ENCODE data around the gene IDI1.

IDI1 gene

GRCh38 chr10:1020460-1020859 lies 28.5 kb downstream of the IDI1 start:
- Histone ChIP-seq H3K27me3 (ENCODE audit: insufficient read depth, low read depth) (no peaks in the 10 kb centered on the region), H3K4me1 (ENCODE audit: low read depth, poor library complexity, severe bottlenecking) (no peaks in the 10 kb centered on the region), H3K4me2 (no peak overlapping the region), H3K27ac (no peak overlapping the region), H3K36me3 (ENCODE audit: insufficient read depth) (peaks cover 17% of the 10 kb centered on the region; the same call in 1 of the 2 replicates), H4K20me1 (ENCODE audit: insufficient read depth) (no peaks in the 10 kb centered on the region), H3K9ac (no peak overlapping the region), H3K79me2 (ENCODE audit: insufficient read depth, low read depth) (no peaks in the 10 kb centered on the region), H2AFZ (ENCODE audit: low read depth) (no peak overlapping the region), H3K4me3 (IDR thresholded peaks at IDR 0.05; ENCODE audit: insufficient read depth, low read depth, low read length) (no peak overlapping the region)
- TF ChIP-seq CTCF (conservative IDR thresholded peaks at IDR 0.05; ENCODE audit: low read depth, low read length) = no peak

- no peaks in the 10 kb centered on the region for H3K27me3 ChIP-seq (ENCODE audit: insufficient read depth, low read depth)
- H2AFZ ChIP-seq (ENCODE audit: low read depth) = no peak overlapping the region
- peaks cover 17% of the 10 kb centered on the region; the same call in 1 of the 2 replicates for H3K36me3 ChIP-seq (ENCODE audit: insufficient read depth)
- no peaks in the 10 kb centered on the region for H4K20me1 ChIP-seq (ENCODE audit: insufficient read depth)
- no peaks in the 10 kb centered on the region for H3K4me1 ChIP-seq (ENCODE audit: low read depth, poor library complexity, severe bottlenecking)
- H3K27ac ChIP-seq = no peak overlapping the region
- H3K79me2 ChIP-seq (ENCODE audit: insufficient read depth, low read depth) = no peaks in the 10 kb centered on the region
- TF ChIP-seq CTCF (conservative IDR thresholded peaks at IDR 0.05; ENCODE audit: low read depth, low read length) = no peak
- no peak overlapping the region for H3K4me3 ChIP-seq (IDR thresholded peaks at IDR 0.05; ENCODE audit: insufficient read depth, low read depth, low read length)
- no peak overlapping the region for H3K4me2 ChIP-seq
- no peak overlapping the region for H3K9ac ChIP-seq
Measured at GRCh38 chr10:1019362-1019761, 29.6 kb downstream of the IDI1 start.

- Histone ChIP-seq H4K20me1 (ENCODE audit: insufficient read depth) (no peaks in the 10 kb centered on the region), H3K27ac (no peak overlapping the region)
Measured at GRCh38 chr10:1015688-1016087, 33.2 kb downstream of the IDI1 start.

GRCh38 chr10:1011696-1012095 lies 37.2 kb downstream of the IDI1 start:
- H3K36me3 ChIP-seq (ENCODE audit: insufficient read depth) = peaks cover 27% of the 10 kb centered on the region; the same call in 1 of the 2 replicates
- H3K9ac ChIP-seq = no peak overlapping the region
- no peaks in the 10 kb centered on the region for H3K79me2 ChIP-seq (ENCODE audit: insufficient read depth, low read depth)

More at GRCh38 chr10:1015688-1016087, 33.2 kb downstream of the IDI1 start:
- H3K79me2 ChIP-seq (ENCODE audit: insufficient read depth, low read depth) = no peaks in the 10 kb centered on the region
- H3K9ac ChIP-seq = no peak overlapping the region
- no peaks in the 10 kb centered on the region for H3K27me3 ChIP-seq (ENCODE audit: insufficient read depth, low read depth)
- no peak overlapping the region for H2AFZ ChIP-seq (ENCODE audit: low read depth)
- H3K4me3 ChIP-seq (IDR thresholded peaks at IDR 0.05; ENCODE audit: insufficient read depth, low read depth, low read length) = no peak overlapping the region
- peaks cover 22% of the 10 kb centered on the region; the same call in 1 of the 2 replicates for H3K36me3 ChIP-seq (ENCODE audit: insufficient read depth)
- no peaks in the 10 kb centered on the region for H3K4me1 ChIP-seq (ENCODE audit: low read depth, poor library complexity, severe bottlenecking)
- TF ChIP-seq CTCF (conservative IDR thresholded peaks at IDR 0.05; ENCODE audit: low read depth, low read length) = no peak
- no peak overlapping the region for H3K4me2 ChIP-seq

More at GRCh38 chr10:1011696-1012095, 37.2 kb downstream of the IDI1 start:
- Histone ChIP-seq H3K4me3 (IDR thresholded peaks at IDR 0.05; ENCODE audit: insufficient read depth, low read depth, low read length) (no peak overlapping the region), H3K4me1 (ENCODE audit: low read depth, poor library complexity, severe bottlenecking) (no peaks in the 10 kb centered on the region), H4K20me1 (ENCODE audit: insufficient read depth) (no peaks in the 10 kb centered on the region), H3K27me3 (ENCODE audit: insufficient read depth, low read depth) (no peaks in the 10 kb centered on the region), H3K27ac (no peak overlapping the region), H3K4me2 (no peak overlapping the region), H2AFZ (ENCODE audit: low read depth) (no peak overlapping the region)
- no peak for TF ChIP-seq CTCF (conservative IDR thresholded peaks at IDR 0.05; ENCODE audit: low read depth, low read length)
